HEK293 (cell line): Measurements from ENCODE around the gene LMO1.

Experiments used
- CTCF ChIA-PET: fragments of 350-600 bp; formaldehyde crosslinking; extraction: SDS; loops from one replicate; lab custom pipeline; 2021; ENCODE audit warnings: antibody characterized with exemption; lab: Yijun Ruan, JAX
- POLR2A ChIA-PET: fragments of 300-600 bp; formaldehyde crosslinking; extraction: SDS; loops from one replicate; lab custom pipeline; 2020; ENCODE audit warnings: antibody characterized with exemption, inconsistent platforms; lab: Yijun Ruan, JAX
- H3K27ac ChIP-seq: fragments of 200-500 bp; sonication (Bioruptor generic); 2 replicates; pipeline ENCODE4 v1.5.1; 2014; ENCODE audit warnings: low read depth, low read length, control low read depth, inconsistent platforms; ENCODE audit errors: extremely low read depth
- H3K36me3 ChIP-seq, 2 experiments: fragments of 200-500 bp in 1 of 2; sonication (Bioruptor generic) in 1 of 2; 1 replicate in 1 of 2; 2 replicates in 1 of 2; pipeline ENCODE4 v1.5.1; 2014 to 2017; ENCODE audit warnings: inconsistent platforms in 2 of 2, low read length in 2 of 2; ENCODE audit not compliant: control insufficient read depth in 2 of 2, insufficient read depth in 1 of 2
- H3K4me1 ChIP-seq: fragments of 200-500 bp; sonication (Bioruptor generic); 2 replicates; pipeline ENCODE4 v1.5.1; 2014; ENCODE audit warnings: mild to moderate bottlenecking, low read length, inconsistent platforms; ENCODE audit not compliant: control insufficient read depth, insufficient read depth
- H3K4me3 ChIP-seq: 2 replicates; pipeline ENCODE4 v1.5.1; 2011; ENCODE audit warnings: low read depth, mild to moderate bottlenecking, control low read depth, low read length, moderate library complexity
- H3K9me3 ChIP-seq: fragments of 200-500 bp; sonication (Bioruptor generic); 2 replicates; pipeline ENCODE4 v1.5.1; 2014; ENCODE audit warnings: low read depth, low read length, inconsistent platforms; ENCODE audit not compliant: control insufficient read depth, insufficient read depth
- GFI1B ChIP-seq: fragments of 450-650 bp; formaldehyde crosslinking; IDR thresholded peaks from 2 replicates; pipeline ENCODE4 v1.5.1; 2016; ENCODE audit warnings: missing biosample characterization, missing genetic modification characterization
- KLF1 ChIP-seq: fragments of 450-650 bp; formaldehyde crosslinking; IDR thresholded peaks from 2 replicates; pipeline ENCODE4 v1.5.1; 2016; ENCODE audit warnings: missing biosample characterization, missing genetic modification characterization
- KLF10 ChIP-seq: fragments of 450-650 bp; IDR thresholded peaks from 2 replicates; pipeline ENCODE4 v1.5.1; 2018; ENCODE audit warnings: missing biosample characterization, mild to moderate bottlenecking, missing genetic modification characterization
- WT1 ChIP-seq: fragments of 450-650 bp; formaldehyde crosslinking; IDR thresholded peaks from 2 replicates; pipeline ENCODE4 v1.5.1; 2016; ENCODE audit warnings: missing biosample characterization, missing genetic modification characterization
- ZBTB48 ChIP-seq: fragments of 450-650 bp; formaldehyde crosslinking; IDR thresholded peaks from 2 replicates; pipeline ENCODE4 v1.5.1; 2016; ENCODE audit warnings: missing biosample characterization, missing genetic modification characterization
- ZBTB7A ChIP-seq: fragments of 450-650 bp; formaldehyde crosslinking; IDR thresholded peaks from 2 replicates; pipeline ENCODE4 v1.5.1; 2016; ENCODE audit warnings: low read depth, missing biosample characterization, missing genetic modification characterization
- ZFHX2 ChIP-seq: fragments of 450-650 bp; formaldehyde crosslinking; conservative IDR thresholded peaks from 2 replicates; pipeline ENCODE4 v1.5.1; 2016; ENCODE audit warnings: missing biosample characterization, missing genetic modification characterization
- ZFP69B ChIP-seq: fragments of 450-650 bp; formaldehyde crosslinking; IDR thresholded peaks from 2 replicates; pipeline ENCODE4 v1.5.1; 2016; ENCODE audit warnings: missing biosample characterization, missing genetic modification characterization
- ZNF169 ChIP-seq: fragments of 450-650 bp; formaldehyde crosslinking; IDR thresholded peaks from 2 replicates; pipeline ENCODE4 v1.5.1; 2016; ENCODE audit warnings: missing biosample characterization, missing genetic modification characterization
- ZNF266 ChIP-seq: fragments of 450-650 bp; formaldehyde crosslinking; IDR thresholded peaks from 2 replicates; pipeline ENCODE4 v1.5.1; 2016; ENCODE audit warnings: missing biosample characterization, missing genetic modification characterization, low read depth
- ZNF394 ChIP-seq: fragments of 450-650 bp; formaldehyde crosslinking; IDR thresholded peaks from 2 replicates; pipeline ENCODE4 v1.5.1; 2016; ENCODE audit warnings: missing biosample characterization, missing genetic modification characterization, mild to moderate bottlenecking, moderate library complexity, borderline replicate concordance
- ZNF416 ChIP-seq: fragments of 450-650 bp; formaldehyde crosslinking; IDR thresholded peaks from 2 replicates; pipeline ENCODE4 v1.5.1; 2016; ENCODE audit warnings: missing biosample characterization, missing genetic modification characterization
- ZNF473 ChIP-seq: fragments of 450-650 bp; formaldehyde crosslinking; IDR thresholded peaks from 2 replicates; pipeline ENCODE4 v1.5.1; 2017; ENCODE audit warnings: missing biosample characterization, missing genetic modification characterization
- ZNF776 ChIP-seq: fragments of 450-650 bp; formaldehyde crosslinking; IDR thresholded peaks from 2 replicates; pipeline ENCODE4 v1.5.0; 2017; ENCODE audit warnings: missing biosample characterization, missing genetic modification characterization, borderline replicate concordance
- TF ChIP-seq, protein P1 (sequence below): fragments of 450-650 bp; formaldehyde crosslinking; conservative IDR thresholded peaks from 2 replicates; pipeline ENCODE4 v1.5.1; 2016; ENCODE audit warnings: low read depth, missing biosample characterization, missing genetic modification characterization
- TF ChIP-seq, protein P2 (sequence below): fragments of 450-650 bp; formaldehyde crosslinking; IDR thresholded peaks from 2 replicates; pipeline ENCODE4 v1.5.1; 2017; ENCODE audit warnings: missing biosample characterization, mild to moderate bottlenecking, missing genetic modification characterization, moderate library complexity
- TF ChIP-seq, protein P3 (sequence below): fragments of 450-650 bp; formaldehyde crosslinking; IDR thresholded peaks from 2 replicates; pipeline ENCODE4 v1.5.1; 2016; ENCODE audit warnings: missing biosample characterization, missing genetic modification characterization
- TF ChIP-seq, protein P4 (sequence below): fragments of 450-650 bp; formaldehyde crosslinking; IDR thresholded peaks from 2 replicates; pipeline ENCODE4 v1.5.1; 2016; ENCODE audit warnings: missing biosample characterization, missing genetic modification characterization, low read depth

Gene LMO1

DNA sequence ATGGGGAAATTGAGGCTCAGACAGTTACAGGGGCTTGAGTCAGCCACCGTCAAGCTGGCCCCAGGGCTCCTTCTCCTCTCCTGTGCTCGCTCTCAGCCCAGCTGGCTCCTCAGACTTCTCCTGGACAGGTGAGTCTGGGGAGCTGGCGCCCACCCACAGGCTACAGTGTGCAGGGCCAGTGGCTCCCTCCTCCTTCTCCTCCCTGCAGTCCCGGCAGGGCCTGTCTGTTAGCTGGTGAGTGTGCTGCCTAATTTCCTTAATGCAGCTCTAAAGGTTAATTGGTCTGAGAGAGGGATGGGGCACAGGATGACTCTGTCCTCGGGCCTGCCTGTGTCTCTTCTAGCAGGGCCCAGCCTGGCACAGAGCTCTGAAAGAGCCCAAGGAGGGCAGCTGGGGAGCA is 31.7 kb downstream of the LMO1 start:
- ChIA-PET CTCF (interaction anchor here (3.8 kb wide), 1 partner anchor 31 kb away, joined by 35 read pairs; the partner anchor contains the start of gene LMO1), POLR2A (no interaction called here)
- Histone ChIP-seq H3K4me3 (no peak overlapping the region), H3K36me3 (no peaks in the 10 kb centered on the region), H3K4me1 (peaks cover 2% of the 10 kb centered on the region; the same call in 1 of the 2 replicates), H3K9me3 (no peaks in the 10 kb centered on the region), H3K27ac (no peak overlapping the region)
- TF ChIP-seq WT1 (tag by site-specific recombination) (0 out of 2 replicates have a peak, but pooled peaks have one; percentile 17), ZBTB7A (tag by site-specific recombination) (no peak)

DNA sequence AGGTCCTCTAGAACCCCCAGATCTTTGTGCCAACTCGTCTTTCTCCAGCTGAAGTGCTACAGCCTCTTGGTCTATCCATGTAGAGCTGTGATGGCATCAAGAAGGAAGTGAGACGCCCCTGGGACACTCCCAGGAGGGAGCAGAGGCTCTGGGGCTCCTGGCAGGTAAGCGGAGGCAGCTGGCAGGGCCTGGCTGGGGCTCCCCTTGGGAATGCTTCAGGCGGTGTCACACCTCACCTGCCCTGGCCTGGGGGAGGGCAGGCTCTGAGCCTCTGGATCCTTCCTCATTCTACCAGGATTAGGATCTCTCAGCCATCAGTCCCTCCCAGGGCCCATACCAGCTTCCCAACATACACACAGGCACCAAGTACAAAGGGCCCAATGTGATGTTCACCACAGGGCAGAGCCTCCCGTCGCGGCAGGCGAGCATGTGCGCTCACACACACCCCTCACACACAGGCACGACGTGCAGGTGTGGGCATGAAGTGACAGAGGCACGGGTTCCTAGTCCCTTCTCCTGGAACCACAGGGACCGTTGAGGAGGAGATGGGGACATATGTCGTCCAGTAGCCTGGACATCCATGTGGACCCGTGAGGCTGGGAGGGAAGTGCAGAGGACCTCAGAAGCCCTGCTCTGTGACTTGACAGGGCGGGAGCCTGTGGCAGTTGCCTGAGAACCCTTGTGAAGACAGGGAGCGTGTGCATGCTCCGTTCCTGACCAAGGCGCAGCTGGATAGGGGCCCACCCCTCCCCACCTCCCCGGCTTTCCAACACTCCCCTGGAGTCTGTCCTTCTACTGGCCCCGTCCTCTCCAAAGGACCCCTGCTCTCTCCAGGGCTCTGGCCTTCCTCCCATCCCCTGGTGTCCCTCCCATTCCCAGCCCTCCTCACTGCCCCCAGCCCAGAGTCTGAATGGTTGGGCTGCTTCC is 32.5 kb downstream of the LMO1 start:
- CTCF ChIA-PET: interaction anchor here (1.4 to 5.6 kb wide), 3 partner anchors 12 to 33 kb away, joined by 7 to 75 read pairs (median 35); partner anchors contain the start of gene LMO1
- POLR2A ChIA-PET: no interaction called here
- H3K4me3 ChIP-seq: no peak overlapping the region
- no peaks in the 10 kb centered on the region for H3K36me3 ChIP-seq
- TF ChIP-seq ZBTB48 (tag by site-specific recombination): peak; percentile 60; the same call in 1 of the 2 replicates
- TF ChIP-seq ZNF416 (tag by site-specific recombination): no peak
- TF ChIP-seq, protein P1, sequence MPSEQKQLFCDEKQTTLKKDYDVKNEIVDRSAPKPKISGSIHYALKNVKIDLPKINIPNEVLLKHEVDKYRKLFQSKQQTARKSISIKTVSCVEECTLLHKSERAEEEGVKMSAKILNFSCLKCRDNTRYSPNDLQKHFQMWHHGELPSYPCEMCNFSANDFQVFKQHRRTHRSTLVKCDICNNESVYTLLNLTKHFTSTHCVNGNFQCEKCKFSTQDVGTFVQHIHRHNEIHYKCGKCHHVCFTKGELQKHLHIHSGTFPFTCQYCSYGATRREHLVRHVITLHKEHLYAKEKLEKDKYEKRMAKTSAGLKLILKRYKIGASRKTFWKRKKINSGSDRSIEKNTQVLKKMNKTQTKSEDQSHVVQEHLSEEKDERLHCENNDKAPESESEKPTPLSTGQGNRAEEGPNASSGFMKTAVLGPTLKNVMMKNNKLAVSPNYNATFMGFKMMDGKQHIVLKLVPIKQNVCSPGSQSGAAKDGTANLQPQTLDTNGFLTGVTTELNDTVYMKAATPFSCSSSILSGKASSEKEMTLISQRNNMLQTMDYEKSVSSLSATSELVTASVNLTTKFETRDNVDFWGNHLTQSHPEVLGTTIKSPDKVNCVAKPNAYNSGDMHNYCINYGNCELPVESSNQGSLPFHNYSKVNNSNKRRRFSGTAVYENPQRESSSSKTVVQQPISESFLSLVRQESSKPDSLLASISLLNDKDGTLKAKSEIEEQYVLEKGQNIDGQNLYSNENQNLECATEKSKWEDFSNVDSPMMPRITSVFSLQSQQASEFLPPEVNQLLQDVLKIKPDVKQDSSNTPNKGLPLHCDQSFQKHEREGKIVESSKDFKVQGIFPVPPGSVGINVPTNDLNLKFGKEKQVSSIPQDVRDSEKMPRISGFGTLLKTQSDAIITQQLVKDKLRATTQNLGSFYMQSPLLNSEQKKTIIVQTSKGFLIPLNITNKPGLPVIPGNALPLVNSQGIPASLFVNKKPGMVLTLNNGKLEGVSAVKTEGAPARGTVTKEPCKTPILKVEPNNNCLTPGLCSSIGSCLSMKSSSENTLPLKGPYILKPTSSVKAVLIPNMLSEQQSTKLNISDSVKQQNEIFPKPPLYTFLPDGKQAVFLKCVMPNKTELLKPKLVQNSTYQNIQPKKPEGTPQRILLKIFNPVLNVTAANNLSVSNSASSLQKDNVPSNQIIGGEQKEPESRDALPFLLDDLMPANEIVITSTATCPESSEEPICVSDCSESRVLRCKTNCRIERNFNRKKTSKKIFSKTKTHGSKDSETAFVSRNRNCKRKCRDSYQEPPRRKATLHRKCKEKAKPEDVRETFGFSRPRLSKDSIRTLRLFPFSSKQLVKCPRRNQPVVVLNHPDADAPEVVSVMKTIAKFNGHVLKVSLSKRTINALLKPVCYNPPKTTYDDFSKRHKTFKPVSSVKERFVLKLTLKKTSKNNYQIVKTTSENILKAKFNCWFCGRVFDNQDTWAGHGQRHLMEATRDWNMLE (tag by site-specific recombination): no peak
- no peak for TF ChIP-seq ZFHX2 (tag by site-specific recombination)
- TF ChIP-seq, protein P2, sequence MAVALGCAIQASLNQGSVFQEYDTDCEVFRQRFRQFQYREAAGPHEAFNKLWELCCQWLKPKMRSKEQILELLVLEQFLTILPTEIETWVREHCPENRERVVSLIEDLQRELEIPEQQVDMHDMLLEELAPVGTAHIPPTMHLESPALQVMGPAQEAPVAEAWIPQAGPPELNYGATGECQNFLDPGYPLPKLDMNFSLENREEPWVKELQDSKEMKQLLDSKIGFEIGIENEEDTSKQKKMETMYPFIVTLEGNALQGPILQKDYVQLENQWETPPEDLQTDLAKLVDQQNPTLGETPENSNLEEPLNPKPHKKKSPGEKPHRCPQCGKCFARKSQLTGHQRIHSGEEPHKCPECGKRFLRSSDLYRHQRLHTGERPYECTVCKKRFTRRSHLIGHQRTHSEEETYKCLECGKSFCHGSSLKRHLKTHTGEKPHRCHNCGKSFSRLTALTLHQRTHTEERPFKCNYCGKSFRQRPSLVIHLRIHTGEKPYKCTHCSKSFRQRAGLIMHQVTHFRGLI: 0 out of 2 replicates have a peak, but pooled peaks have one; percentile 56
- H3K27ac ChIP-seq: no peak overlapping the region
- no peaks in the 10 kb centered on the region for H3K9me3 ChIP-seq
- peaks cover 2% of the 10 kb centered on the region; the same call in 1 of the 2 replicates for H3K4me1 ChIP-seq

DNA sequence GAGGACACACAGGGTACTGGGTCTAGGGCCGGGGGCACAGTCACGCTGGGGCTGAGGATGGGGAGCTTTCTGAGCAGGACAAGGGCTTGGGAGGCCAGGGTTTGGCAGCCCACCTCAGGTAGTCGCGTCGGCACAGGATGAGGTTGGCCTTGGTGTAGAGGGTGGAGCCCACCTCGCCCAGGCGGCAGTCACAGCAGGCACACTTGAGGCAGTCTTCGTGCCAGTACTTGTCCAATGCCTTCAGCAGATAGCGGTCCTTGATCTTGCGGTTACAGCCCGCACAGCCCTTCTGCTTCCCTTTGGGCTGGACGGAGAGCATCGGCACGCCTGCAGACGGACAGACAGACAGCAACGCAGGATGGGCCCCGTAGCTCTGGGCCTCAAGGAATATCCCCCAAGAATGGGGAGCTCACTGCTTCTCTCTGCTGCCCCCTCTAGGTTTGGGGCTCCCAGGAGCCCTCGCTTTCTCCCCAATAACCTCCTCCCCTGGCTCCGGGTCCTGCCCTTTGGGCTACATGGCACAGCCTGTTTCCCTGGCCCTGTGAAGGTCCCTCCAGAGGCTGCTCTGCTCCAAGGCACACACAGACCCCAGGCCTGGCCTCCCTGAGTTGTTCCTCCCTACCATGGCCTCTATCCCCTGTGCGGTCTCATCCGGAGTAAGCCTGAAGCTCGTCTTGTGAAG is 33.4 kb downstream of the LMO1 start:
- H3K27ac ChIP-seq: no peak overlapping the region
- TF ChIP-seq ZNF473 (tag by site-specific recombination): no peak
- TF ChIP-seq, protein P3, sequence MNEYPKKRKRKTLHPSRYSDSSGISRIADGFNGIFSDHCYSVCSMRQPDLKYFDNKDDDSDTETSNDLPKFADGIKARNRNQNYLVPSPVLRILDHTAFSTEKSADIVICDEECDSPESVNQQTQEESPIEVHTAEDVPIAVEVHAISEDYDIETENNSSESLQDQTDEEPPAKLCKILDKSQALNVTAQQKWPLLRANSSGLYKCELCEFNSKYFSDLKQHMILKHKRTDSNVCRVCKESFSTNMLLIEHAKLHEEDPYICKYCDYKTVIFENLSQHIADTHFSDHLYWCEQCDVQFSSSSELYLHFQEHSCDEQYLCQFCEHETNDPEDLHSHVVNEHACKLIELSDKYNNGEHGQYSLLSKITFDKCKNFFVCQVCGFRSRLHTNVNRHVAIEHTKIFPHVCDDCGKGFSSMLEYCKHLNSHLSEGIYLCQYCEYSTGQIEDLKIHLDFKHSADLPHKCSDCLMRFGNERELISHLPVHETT: no peak
- TF ChIP-seq KLF10 (tag by site-specific recombination): no peak
- no peak for TF ChIP-seq GFI1B
- no peak for TF ChIP-seq ZNF776 (tag by site-specific recombination)
- no peak for TF ChIP-seq ZNF394 (tag by site-specific recombination)
- no peak for TF ChIP-seq ZNF266 (tag by site-specific recombination)
- TF ChIP-seq ZNF169 (tag by site-specific recombination): no peak
- TF ChIP-seq ZFP69B (tag by site-specific recombination): no peak
- TF ChIP-seq, protein P4, sequence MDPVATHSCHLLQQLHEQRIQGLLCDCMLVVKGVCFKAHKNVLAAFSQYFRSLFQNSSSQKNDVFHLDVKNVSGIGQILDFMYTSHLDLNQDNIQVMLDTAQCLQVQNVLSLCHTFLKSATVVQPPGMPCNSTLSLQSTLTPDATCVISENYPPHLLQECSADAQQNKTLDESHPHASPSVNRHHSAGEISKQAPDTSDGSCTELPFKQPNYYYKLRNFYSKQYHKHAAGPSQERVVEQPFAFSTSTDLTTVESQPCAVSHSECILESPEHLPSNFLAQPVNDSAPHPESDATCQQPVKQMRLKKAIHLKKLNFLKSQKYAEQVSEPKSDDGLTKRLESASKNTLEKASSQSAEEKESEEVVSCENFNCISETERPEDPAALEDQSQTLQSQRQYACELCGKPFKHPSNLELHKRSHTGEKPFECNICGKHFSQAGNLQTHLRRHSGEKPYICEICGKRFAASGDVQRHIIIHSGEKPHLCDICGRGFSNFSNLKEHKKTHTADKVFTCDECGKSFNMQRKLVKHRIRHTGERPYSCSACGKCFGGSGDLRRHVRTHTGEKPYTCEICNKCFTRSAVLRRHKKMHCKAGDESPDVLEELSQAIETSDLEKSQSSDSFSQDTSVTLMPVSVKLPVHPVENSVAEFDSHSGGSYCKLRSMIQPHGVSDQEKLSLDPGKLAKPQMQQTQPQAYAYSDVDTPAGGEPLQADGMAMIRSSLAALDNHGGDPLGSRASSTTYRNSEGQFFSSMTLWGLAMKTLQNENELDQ (tag by site-specific recombination): no peak
- TF ChIP-seq KLF1 (tag by site-specific recombination): no peak

More for the DNA sequence above, 33.4 kb downstream of the LMO1 start:
- ChIA-PET CTCF (interaction anchor here (0.8 to 5.6 kb wide), 3 partner anchors 11 to 337 kb away, joined by 3 to 75 read pairs (median 7); partner anchors contain the start of gene LMO1), POLR2A (interaction anchor here (2.1 kb wide), 1 partner anchor 33 kb away, joined by 10 read pairs; the partner anchor contains the start of gene LMO1)
- Histone ChIP-seq H3K4me1 (peaks cover 2% of the 10 kb centered on the region; the same call in 1 of the 2 replicates), H3K4me3 (no peak overlapping the region), H3K9me3 (no peaks in the 10 kb centered on the region), H3K36me3 (no peaks in the 10 kb centered on the region)
